HFFc6 (cell line): Measurements from ENCODE around the gene FANCF. TPM values are rescaled to one million over a fixed set of nuclear protein-coding genes. Genes with fewer than 3 reads are reported as not detected.

Experiments
- DNase-seq: peaks from one replicate; pipeline ENCODE4 v3.0.0-alpha.2; 2018
- H3K27ac Mint-ChIP-seq: 2 replicates; pipeline ENCODE4 v1.8.0; 2020; ENCODE audit warnings: mild to moderate bottlenecking, mixed read lengths
- H3K27me3 Mint-ChIP-seq: 2 replicates; pipeline ENCODE4 v1.8.0; 2021; ENCODE audit warnings: mild to moderate bottlenecking, moderate library complexity, mixed read lengths; ENCODE audit not compliant: insufficient read depth
- H3K36me3 Mint-ChIP-seq: 2 replicates; pipeline ENCODE4 v1.8.0; 2021; ENCODE audit warnings: low read depth, mixed read lengths
- H3K4me1 Mint-ChIP-seq: 2 replicates; pipeline ENCODE4 v1.8.0; 2020; ENCODE audit warnings: low read depth, mixed read lengths
- H3K4me3 Mint-ChIP-seq: 2 replicates; pipeline ENCODE4 v1.8.0; 2020; ENCODE audit warnings: mild to moderate bottlenecking, moderate library complexity, mixed read lengths
- H3K9me3 Mint-ChIP-seq: 2 replicates; pipeline ENCODE4 v1.8.0; 2020; ENCODE audit warnings: mild to moderate bottlenecking, mixed read lengths
- CTCF ChIP-seq: fragments of 200-600 bp; sonication (generic); IDR thresholded peaks from 2 replicates; pipeline ENCODE4 v1.5.0; 2021; ENCODE audit warnings: antibody characterized with exemption, mild to moderate bottlenecking
- total RNA-seq, 6 experiments: library from RNA; stranded (reverse); fragmentation: NEBNext Ultra II Directional; extraction: Animal tissue kit (Norgen Biotek cat#: 25700); gene quantifications; 2 replicates in 1 of 6; 3 replicates in 5 of 6; pipeline ENCODE4 v1.2.3, GENCODE V29; 2021

Gene FANCF
- total RNA-seq, 6 experiments from 2014 or later: 5.9 to 6.8 (median 6.5) TPM

- no peaks in the 10 kb centered on the region for H3K9me3 Mint-ChIP-seq
- H3K4me3 Mint-ChIP-seq: no peak overlapping the region
- H3K27me3 Mint-ChIP-seq: no peaks in the 10 kb centered on the region; the same call in 1 of the 2 replicates
- no peak for DNase-seq
- TF ChIP-seq CTCF: no peak
- H3K4me1 Mint-ChIP-seq: no peaks in the 10 kb centered on the region
- H3K27ac Mint-ChIP-seq: no peak overlapping the region
- H3K36me3 Mint-ChIP-seq: no peaks in the 10 kb centered on the region
Measured at GRCh38 chr11:22634897-22635629, 9.4 kb upstream of the FANCF start.

DNA sequence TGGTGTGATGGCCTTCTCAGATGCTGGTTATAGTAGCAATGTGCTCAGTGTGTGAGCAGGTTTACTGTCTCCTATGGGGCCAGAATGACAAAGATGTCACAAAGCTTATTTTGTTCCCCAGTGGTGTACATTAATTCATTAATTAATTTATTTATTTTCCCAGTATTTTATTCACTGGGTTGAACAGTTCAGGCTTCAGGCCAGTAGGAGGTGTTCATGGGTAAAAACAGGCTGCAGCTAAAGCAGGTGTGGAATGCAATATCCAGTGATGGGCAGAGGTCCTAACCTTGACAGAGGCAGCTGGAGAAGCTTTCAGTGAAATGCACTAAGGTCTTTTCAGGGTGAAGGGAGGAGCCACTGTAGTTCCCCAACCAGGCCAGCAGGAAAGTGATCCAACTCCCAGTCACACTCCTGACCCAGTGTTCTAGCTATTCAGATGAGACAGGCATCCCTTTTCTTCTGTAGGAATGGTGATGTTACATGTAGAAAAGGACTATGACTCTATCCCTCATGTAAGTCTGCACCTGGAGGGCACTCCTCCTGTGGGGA is 7.8 kb upstream of the FANCF start:
- H3K4me1 Mint-ChIP-seq: no peaks in the 10 kb centered on the region
- no peaks in the 10 kb centered on the region for H3K9me3 Mint-ChIP-seq
- H3K27ac Mint-ChIP-seq: no peak overlapping the region
- no peak for DNase-seq
- no peaks in the 10 kb centered on the region for H3K36me3 Mint-ChIP-seq
- no peak overlapping the region for H3K4me3 Mint-ChIP-seq
- H3K27me3 Mint-ChIP-seq: no peaks in the 10 kb centered on the region; the same call in 1 of the 2 replicates
- TF ChIP-seq CTCF: peak; percentile 36

DNA sequence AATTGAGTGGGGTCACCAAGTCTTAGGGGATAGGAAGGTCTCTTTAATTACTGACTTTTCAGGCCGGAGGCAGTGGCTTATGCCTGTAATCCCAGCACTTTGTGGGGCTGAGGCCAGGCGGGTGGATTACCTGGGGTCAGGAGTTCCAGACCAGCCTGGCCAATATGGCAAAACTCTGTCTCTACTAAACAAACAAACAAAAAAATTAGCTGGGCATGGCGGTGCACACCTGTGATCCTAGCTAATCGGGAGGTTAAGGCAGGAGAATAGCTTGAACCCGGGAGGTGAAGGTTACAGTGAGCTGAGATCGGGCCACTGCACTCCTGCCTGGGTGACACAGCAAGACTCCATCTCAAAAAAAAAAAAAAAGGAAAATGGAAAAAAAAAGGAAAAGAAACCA is 1.8 kb upstream of the FANCF start:
- H3K9me3 Mint-ChIP-seq: no peaks in the 10 kb centered on the region
- no peak overlapping the region for H3K27ac Mint-ChIP-seq

GRCh38 chr11:22626573-22627239 is 1.1 kb upstream of the FANCF start:
- no peak for TF ChIP-seq CTCF
- Mint-ChIP-seq H3K36me3 (no peaks in the 10 kb centered on the region), H3K4me1 (peaks cover 20% of the 10 kb centered on the region), H3K27me3 (no peaks in the 10 kb centered on the region), H3K4me3 (peak overlapping the region; percentile 99), H3K9me3 (no peaks in the 10 kb centered on the region), H3K27ac (peak overlapping the region; percentile 96)
- DNase-seq: no peak

More for the DNA sequence above, 1.8 kb upstream of the FANCF start:
- peaks cover 20% of the 10 kb centered on the region for H3K4me1 Mint-ChIP-seq
- H3K36me3 Mint-ChIP-seq: no peaks in the 10 kb centered on the region
- no peak for DNase-seq
- H3K4me3 Mint-ChIP-seq: no peak overlapping the region
- TF ChIP-seq CTCF: no peak
- no peaks in the 10 kb centered on the region for H3K27me3 Mint-ChIP-seq

DNA sequence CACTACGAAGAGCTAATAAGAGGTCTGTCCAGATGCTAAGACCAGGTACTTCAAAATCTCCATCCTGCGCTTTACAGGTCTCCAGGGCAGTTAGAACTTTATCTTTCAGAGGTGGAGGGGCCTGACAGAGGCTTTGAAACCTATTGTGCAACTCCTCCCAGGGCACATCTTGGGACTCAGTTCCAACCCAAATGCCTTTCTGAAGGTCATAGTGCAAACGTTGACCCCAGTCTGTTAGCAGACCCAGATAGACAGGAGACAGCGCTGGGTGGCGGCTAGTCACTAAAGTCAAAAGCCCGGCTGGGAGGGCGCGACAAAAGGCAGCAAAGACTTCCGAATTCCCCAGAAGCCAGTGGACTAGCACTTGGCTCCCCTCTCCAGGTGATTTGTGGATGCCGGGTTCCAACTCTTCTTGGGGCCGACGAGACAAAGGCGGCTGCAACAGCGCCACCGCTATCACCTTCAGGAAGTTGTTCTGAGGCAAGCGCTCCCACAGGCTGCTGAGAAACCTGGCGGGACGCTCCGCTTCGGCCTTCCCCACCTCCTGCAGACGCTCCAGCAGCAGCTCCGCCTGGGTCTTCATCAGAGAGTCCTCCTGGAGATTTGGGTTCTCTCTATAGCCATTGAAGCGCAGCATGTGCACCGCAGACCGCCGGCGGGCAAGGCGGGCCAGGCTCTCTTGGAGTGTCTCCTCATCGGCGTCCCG is 728 bp downstream of the FANCF start:
- 0 out of 2 replicates have a peak, but pooled peaks cover 2% of the 10 kb centered on the region for H3K36me3 Mint-ChIP-seq
- H3K27me3 Mint-ChIP-seq: no peaks in the 10 kb centered on the region

More for the DNA sequence above, 728 bp downstream of the FANCF start:
- Mint-ChIP-seq H3K27ac (peak overlapping the region; percentile 96), H3K4me3 (peak overlapping the region; percentile 99), H3K4me1 (peaks cover 20% of the 10 kb centered on the region), H3K9me3 (no peaks in the 10 kb centered on the region)
- peak; percentile 38 for DNase-seq
- TF ChIP-seq CTCF: peak; percentile 74
